Endothelial cell of umbilical vein (primary cell): ENCODE data around the gene ITPR2.

Experiments used
- GATA2 ChIP-seq: IDR thresholded peaks from 2 replicates; pipeline ENCODE4 v1.7.0; 2011; ENCODE audit warnings: low read depth, mild to moderate bottlenecking, moderate library complexity, mixed read lengths, low read length; ENCODE audit not compliant: insufficient read length, insufficient read depth
- POLR2AphosphoS5 ChIP-seq: IDR thresholded peaks from 2 replicates; pipeline ENCODE4 v1.6.1; 2012; ENCODE audit warnings: low read depth, mild to moderate bottlenecking, control low read depth, low read length, moderate library complexity; ENCODE audit not compliant: insufficient read depth
- TF ChIP-seq, protein P1 (sequence below), 2 donors: IDR thresholded peaks; 1 replicate in 1 of 2; 2 replicates in 1 of 2; pipeline ENCODE4 v1.5.1; 2011; ENCODE audit warnings: low read length in 2 of 2, mild to moderate bottlenecking in 2 of 2, moderate library complexity in 2 of 2, control low read depth in 1 of 2, inconsistent platforms in 1 of 2, low read depth in 1 of 2; ENCODE audit not compliant: insufficient read depth in 1 of 2; ENCODE audit errors: extremely low read depth in 1 of 2

DNA sequence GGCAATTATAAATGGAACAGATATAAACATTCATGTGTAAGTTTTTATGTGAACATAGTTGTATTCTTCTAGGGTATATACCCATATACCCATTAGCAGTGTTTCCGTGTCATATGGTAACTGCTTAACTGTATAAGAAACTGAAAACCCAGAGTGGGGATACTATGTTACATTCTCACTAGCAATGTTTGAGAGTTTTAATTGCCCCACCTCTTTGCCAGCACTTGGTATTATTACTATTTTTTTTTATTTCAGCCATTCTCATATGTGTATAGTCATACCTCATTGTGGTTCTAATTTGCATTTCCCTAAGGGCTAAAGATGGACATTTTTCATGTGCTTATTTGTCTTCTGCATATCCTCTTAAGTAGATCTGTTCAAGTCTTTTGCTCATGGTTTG is 28.7 kb upstream of the ITPR2 start:
- TF ChIP-seq, protein P1, sequence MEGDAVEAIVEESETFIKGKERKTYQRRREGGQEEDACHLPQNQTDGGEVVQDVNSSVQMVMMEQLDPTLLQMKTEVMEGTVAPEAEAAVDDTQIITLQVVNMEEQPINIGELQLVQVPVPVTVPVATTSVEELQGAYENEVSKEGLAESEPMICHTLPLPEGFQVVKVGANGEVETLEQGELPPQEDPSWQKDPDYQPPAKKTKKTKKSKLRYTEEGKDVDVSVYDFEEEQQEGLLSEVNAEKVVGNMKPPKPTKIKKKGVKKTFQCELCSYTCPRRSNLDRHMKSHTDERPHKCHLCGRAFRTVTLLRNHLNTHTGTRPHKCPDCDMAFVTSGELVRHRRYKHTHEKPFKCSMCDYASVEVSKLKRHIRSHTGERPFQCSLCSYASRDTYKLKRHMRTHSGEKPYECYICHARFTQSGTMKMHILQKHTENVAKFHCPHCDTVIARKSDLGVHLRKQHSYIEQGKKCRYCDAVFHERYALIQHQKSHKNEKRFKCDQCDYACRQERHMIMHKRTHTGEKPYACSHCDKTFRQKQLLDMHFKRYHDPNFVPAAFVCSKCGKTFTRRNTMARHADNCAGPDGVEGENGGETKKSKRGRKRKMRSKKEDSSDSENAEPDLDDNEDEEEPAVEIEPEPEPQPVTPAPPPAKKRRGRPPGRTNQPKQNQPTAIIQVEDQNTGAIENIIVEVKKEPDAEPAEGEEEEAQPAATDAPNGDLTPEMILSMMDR (IDR thresholded peaks at IDR 0.05; ENCODE audit: extremely low read depth in 1 of 2, insufficient read depth in 1 of 2, low read depth in 1 of 2, low read length in 2 of 2), result no peak
- TF ChIP-seq POLR2AphosphoS5, result no peak
- no peak for TF ChIP-seq GATA2
